Esophagus squamous epithelium (tissue), 4 donors: Measurements from ENCODE around the gene HSPA9.

Source experiments
- CTCF ChIP-seq, 6 experiments: fragments of 450-650 bp in 4 of 6; fragments of 200-600 bp in 2 of 6; sonication (generic) in 2 of 6; IDR thresholded peaks; one replicate each; pipeline ENCODE4 v1.5.1; 2016 to 2019; ENCODE audit warnings: antibody characterized with exemption in 6 of 6, mild to moderate bottlenecking in 4 of 6, moderate library complexity in 4 of 6
- POLR2A ChIP-seq, 4 donors: fragments of 450-650 bp; IDR thresholded peaks; one replicate each; pipeline ENCODE4 v1.6.1; 2017; ENCODE audit warnings: antibody characterized with exemption in 4 of 4, mild to moderate bottlenecking in 4 of 4, moderate library complexity in 3 of 4

GRCh38 chr5:138596105-138596881, 21.1 kb upstream of the HSPA9 start:
- TF ChIP-seq CTCF (IDR thresholded peaks at IDR 0.05) (no peak), POLR2A (IDR thresholded peaks at IDR 0.05) (no peak)
